Amniotic epithelial cell (primary cell): ENCODE data around the gene MIER3.
"Not testable (repeated sequence)": the region's sequence is repeated elsewhere in the genome, so short reads cannot be mapped to it uniquely, and the experiment has no call there.

Experiments used
- DNase-seq: peaks from one replicate; pipeline ENCODE4 v3.0.0-alpha.2; 2010; ENCODE audit warnings: low read depth

MIER3 gene

DNA sequence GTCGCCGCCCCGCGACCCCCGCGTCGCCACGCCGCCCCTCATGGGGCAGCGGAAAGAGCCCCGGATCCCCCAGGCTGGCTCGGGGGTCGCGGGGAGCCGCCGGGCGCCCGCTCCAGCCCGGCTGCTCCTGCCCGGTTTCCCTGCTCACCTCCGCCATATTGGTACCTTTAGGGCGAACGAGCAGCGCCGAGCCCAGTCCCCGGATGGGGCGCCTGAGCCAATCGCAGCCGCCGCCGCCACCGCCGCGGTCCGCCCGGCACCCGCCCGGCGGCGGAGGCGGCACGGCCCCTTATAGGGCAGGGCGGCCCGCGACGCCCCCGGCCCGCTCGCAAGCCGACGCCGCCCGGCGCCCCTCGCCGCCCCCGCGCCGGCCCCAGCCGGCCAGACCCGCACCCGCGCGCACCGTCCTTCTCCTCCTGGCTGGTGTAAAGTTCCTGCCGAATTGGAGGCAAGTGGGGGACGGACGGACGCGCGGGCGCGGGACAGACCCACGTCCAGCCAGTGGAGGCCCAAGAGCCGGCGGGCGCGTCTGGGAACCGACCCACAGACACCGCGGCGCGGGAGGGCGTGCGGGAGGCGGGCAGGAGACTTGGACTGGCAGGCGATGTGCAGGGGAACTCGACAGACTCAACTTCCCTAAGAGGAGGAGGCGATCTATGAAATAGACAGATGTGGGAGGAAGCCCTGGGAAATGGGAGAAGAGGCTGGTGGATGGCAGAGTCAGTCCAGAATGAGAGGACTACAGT lies at the start of gene MIER3:
Gene MIER3, minus strand, starts transcription at position 178 of the 746 bp plus-strand sequence. Its CDS starts 21 bp downstream, at position 157.
- DNase-seq: peak; percentile 64

DNA sequence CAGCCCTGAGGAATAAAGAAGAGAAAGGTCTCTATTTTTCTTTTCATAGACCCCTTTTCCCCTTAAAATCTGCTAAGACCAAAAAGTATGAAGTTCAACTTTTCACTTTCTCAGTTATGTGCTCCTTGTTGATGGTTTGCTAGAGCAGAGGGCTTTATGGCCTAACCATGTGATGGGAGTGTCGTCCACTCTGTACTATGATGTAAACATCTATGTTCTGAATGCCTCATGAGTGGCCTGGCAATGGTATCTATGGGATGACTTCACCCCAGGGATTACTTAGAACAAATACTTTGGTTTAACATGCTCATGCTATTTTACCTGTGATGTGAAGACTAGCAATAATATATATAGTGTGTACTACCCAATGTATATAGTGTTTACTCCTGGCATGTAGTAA lies 43.7 kb upstream of the MIER3 start:
- DNase-seq: no peak

DNA sequence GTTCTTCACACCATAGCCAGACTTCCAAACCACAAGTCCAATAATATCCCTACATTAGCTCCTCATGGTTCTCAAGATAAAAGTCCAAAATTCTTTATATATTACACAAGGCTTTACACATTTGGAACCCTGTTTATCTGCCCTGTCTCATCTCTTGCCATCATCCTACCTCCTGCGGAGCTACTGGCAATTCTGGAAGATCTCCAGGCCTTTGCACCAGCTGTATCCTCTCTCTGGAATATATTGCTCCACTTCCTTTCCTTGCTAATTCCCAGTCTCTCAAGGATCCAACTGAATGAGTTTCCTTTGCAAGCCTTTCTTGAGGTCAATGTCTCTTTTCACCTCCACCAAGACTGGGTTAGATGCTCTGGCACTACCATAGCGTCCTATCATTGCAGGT lies 41.3 kb upstream of the MIER3 start:
- no peak for DNase-seq

DNA sequence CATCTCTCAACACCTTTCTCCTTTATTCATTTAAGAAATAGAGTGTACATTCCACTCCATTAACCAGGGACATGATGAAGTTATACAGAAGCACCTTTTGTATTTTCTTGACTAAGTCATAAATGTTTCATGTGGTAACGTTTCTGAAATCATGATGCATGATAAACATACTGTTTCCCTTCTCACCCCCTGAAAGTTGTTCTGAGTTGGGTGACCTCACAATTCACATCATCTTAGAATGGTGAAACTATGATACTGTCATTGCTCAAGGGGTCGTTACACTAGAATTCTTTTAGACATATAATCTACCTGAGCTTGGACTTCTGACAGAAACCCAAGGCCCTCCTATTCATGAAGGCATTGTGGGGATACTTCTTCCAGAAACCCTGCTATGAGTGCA lies 37.8 kb upstream of the MIER3 start:
- DNase-seq: no peak

DNA sequence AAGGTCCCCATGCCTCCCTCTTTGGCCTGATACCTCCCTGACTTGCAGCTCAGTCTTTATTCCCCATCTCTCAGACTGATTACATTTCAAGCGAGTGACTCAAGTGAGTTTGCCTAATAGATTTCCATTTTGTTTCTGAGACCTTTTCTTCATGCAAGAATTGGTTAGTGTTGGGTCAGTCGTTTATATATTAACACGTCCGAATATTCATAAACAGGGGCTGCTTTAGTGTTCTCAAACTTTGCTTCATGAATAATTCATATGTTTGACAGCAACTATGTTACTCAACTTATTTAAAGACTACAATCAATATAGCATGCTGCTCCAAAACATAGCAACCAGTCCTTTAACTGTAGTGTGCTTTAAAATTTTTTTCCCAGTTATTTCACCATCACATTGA lies 36.6 kb upstream of the MIER3 start:
- no peak for DNase-seq

GRCh38 chr5:56987171-56987570 lies 35.2 kb upstream of the MIER3 start:
- DNase-seq: no peak

- peak; percentile 32 for DNase-seq
These were observed 34.7 kb upstream of the MIER3 start for GRCh38 chr5:56986626-56986947.

DNA sequence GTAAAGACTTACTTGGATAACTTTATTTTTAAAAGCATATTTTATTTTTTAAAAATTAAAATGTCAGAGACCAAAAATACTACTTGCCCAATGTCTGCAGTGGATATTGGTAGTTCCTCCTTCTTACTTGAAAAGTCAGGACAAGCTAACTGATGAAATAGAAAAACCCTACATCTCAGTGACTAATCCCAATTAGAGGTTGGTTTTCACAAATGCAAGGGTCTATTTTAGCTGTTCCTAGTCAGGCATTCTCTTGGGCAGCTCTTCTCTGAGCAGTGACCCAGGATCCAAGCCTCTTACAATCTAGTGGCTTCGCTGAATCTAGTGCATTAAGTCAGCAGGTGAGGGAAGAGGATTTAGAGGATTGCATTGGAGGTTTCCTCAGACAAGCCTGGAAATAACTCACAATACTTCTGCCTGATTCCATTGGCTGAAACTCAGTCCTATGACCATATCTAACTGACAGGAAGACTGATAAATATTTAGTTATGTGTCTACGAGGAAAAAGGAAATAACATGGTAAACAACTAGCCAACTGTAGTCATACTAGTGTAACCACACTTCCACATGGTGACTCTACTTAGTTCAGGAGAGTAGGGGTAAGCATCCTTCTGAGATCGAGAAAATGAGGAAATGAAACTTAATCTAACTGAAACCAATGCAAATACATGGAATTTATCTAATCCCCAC lies 34.2 kb upstream of the MIER3 start:
- DNase-seq: no peak

- peak; percentile 20 for DNase-seq
These were observed 32.5 kb upstream of the MIER3 start for GRCh38 chr5:56984445-56984844.

DNA sequence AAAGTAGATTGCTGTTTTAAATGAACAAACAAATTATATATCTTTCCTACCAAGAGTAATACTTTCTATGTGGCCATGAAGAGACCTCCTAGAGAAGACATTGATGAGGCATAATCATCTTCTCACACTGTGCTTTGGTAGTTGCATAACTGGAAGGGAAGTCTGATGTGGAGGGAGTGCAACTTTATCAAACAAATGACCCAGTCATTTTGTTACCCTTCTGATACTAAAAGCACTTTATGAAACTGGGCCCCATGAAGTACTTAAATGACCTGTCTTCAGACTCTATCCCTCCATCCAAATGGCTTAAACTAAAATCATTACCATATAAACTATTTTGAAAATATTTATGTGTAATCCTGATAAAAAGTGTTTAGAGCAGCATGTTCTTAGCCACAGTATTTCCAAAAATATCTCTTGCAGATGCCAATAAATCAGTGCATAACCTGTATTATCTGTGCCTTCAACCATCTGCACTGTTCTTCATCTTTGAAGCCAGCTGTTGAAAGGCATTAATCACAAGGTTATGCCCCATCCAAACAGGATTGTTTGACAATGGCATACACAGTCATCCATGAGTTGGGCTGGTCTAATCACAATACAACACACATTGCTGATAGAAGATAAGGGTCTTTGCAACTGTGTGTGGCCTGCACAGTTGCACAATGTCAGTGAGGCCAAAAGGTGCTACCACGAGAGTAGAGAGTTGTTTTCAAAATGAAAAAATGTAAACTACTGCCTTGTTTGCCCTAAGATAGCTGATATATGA lies 31.9 kb upstream of the MIER3 start:
- peak; percentile 25 for DNase-seq

- DNase-seq: no peak
These were observed 29.8 kb upstream of the MIER3 start for GRCh38 chr5:56981548-56982315.

DNA sequence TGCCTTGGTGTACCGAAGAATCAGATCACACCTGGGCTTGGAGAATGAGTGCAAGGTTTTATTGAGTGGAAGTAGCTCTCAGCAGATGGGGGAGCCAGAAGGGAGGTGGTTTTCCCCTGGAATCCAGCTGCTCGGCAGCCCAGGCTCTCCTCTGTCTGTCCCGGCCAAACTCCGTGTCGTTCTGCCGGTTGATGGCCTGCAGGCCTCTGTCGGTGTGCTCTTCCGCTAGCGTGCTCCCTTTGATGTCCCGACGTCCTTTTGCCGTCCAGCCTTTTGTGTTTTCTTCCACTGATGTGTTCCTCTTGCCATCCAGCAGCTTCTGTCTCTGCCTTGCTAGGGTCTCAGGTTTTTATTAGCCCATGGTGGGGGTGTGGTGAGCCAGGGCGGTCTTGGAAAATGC lies 28.0 kb upstream of the MIER3 start:
- DNase-seq: no peak

- not testable (repeated sequence) for DNase-seq
These were observed 27.6 kb upstream of the MIER3 start for GRCh38 chr5:56979526-56979925.

- no peak for DNase-seq
These were observed 25.9 kb upstream of the MIER3 start for GRCh38 chr5:56977822-56978221.

GRCh38 chr5:56977021-56977420 lies 25.1 kb upstream of the MIER3 start:
- DNase-seq: no peak

- no peak for DNase-seq
These were observed 22.3 kb upstream of the MIER3 start for GRCh38 chr5:56974241-56974640.

DNA sequence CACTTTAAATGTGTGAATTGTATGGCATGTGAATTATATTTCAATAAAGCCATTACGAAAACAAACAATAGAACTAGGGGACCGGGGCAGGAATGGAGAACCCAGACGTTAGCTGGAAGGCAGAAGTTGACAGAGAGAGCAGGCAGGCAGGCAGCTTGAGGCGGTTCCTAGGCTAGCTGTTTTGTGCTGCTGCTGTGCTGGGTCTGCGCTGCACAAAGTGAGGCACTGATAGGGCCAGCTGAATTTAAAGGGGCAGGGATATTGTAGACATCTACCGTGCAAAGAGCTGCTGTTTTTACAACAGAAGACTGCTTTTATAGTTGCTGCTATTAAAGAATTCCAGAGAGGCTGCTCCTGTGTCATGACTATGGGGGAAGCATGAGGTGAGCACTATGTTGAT lies 21.6 kb upstream of the MIER3 start:
- DNase-seq: no peak

- no peak for DNase-seq
These were observed 19.4 kb upstream of the MIER3 start for GRCh38 chr5:56971275-56971674.

DNA sequence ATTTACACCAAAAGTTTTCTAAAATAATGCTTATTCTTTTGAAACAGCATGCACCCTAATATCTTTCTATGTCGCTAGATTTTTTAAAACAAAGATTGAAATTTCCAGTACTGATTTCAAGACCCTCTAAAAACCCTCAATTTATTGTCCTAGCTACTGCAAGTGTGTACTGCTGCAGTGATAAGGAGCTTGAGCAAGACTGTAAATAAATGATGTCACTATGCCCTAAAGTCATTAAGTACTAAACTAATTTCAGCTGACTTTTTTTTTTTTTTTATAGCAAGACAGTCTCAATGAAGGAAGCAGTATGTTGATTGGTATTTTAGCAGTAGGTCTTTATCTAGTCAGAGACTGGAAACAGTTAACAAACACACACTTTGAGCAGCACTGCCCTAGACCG lies 12.2 kb upstream of the MIER3 start:
- no peak for DNase-seq

DNA sequence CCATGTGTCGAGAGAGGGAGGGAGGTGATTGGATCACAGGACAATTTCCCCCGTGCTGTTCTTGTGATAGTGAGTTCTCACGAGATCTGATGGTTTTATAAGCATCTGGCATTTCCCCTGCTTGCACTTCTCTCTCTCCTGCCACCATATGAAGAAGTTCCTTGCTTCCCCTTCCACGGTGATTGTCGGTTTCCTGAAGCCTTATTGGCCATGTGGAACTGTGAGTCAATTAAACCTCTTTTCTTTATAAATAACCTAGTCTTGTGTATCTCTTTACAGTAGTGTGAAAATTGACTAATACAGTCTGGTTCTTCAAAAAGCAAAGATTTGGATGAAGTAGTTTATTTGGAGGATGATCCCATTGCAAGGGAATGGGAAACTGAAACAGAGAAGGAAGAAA lies 11.3 kb upstream of the MIER3 start:
- no peak for DNase-seq

DNA sequence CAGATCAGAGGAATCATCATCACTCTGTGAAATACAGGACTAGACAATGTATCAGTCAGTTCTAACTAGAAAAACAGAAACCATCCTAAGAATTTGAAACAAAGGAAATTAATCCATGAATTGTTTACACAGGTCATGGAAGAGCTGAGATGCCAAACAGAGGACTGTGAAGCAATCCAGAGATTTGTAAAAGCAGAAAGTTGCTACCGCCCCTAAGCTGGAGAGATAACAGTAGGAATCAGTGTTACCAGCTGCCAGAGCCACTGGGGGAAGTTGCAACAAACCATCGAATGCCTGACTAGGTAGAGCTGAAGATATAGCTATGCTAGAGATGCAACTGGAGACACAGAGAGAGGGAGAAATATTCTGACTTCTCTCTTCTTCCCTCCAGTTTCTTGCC lies 10.4 kb upstream of the MIER3 start:
- peak; percentile 67 for DNase-seq

- DNase-seq: no peak
These were observed 9.8 kb upstream of the MIER3 start for GRCh38 chr5:56961746-56962145.
